IMR-90 (cell line): ENCODE data around the gene PAMR1. TPM values are rescaled to one million over a fixed set of nuclear protein-coding genes. Genes with fewer than 3 reads are reported as not detected.

Experiments used
- ATAC-seq: fragments of 200-7000 bp; cut with Tn5 transposase; 2 replicates; pipeline ENCODE4 v1.9.1; 2020; ENCODE audit warnings: low read depth, mild to moderate bottlenecking, moderate library complexity
- BruUV-seq: library from RNA; stranded (reverse); fragments of 400-500 nt; replicated peaks from 2 replicates; lab custom pipeline; 2021; lab: Mats Ljungman, UMichigan
- CTCF ChIA-PET: fragments of 300-600 bp; formaldehyde crosslinking; extraction: SDS; loops from one replicate; lab custom pipeline; 2021; ENCODE audit warnings: antibody characterized with exemption; lab: Yijun Ruan, JAX
- POLR2A ChIA-PET: fragments of 300-600 bp; sonication (Branson Sonifier 250); formaldehyde crosslinking; loops from one replicate; lab custom pipeline; 2022; ENCODE audit warnings: antibody characterized with exemption; ENCODE audit not compliant: unreplicated experiment; lab: Charles Lee
- DNase-seq: peaks from one replicate; pipeline ENCODE4 v3.0.0; 2013
- H2AFZ ChIP-seq: replicated peaks from 2 replicates; pipeline ENCODE3; 2013; ENCODE audit warnings: low read length, mild to moderate bottlenecking; ENCODE audit not compliant: poor library complexity
- H2AK5ac ChIP-seq: 2 replicates; pipeline ENCODE4 v1.6.1; 2013; ENCODE audit warnings: low read depth, low read length, inconsistent platforms
- H2AK9ac ChIP-seq: replicated peaks from 2 replicates; pipeline ENCODE3; 2013; ENCODE audit warnings: mild to moderate bottlenecking, low read depth, low read length, moderate library complexity; ENCODE audit not compliant: poor library complexity
- H2BK120ac ChIP-seq: 2 replicates; pipeline ENCODE4 v1.6.1; 2013; ENCODE audit warnings: low read depth, low read length, inconsistent platforms
- H2BK15ac ChIP-seq: 3 replicates; pipeline ENCODE4 v1.6.1; 2013; ENCODE audit warnings: low read depth, low read length, inconsistent platforms
- H2BK20ac ChIP-seq: 2 replicates; pipeline ENCODE4 v1.6.1; 2013; ENCODE audit warnings: low read depth, mild to moderate bottlenecking, inconsistent platforms, low read length, moderate library complexity
- H2BK5ac ChIP-seq: 2 replicates; pipeline ENCODE4 v1.6.1; 2013; ENCODE audit warnings: mild to moderate bottlenecking, low read depth, low read length, inconsistent platforms; ENCODE audit not compliant: poor library complexity, severe bottlenecking
- H3K14ac ChIP-seq: replicated peaks from 2 replicates; pipeline ENCODE4 v1.6.1; 2013; ENCODE audit warnings: low read depth, low read length, inconsistent platforms
- H3K18ac ChIP-seq: 2 replicates; pipeline ENCODE4 v1.6.1; 2013; ENCODE audit warnings: low read depth, low read length, control low read depth
- H3K23ac ChIP-seq: 2 replicates; pipeline ENCODE4 v1.6.1; 2013; ENCODE audit warnings: low read depth, low read length, inconsistent platforms
- H3K27ac ChIP-seq: 2 replicates; pipeline ENCODE4 v1.5.1; 2013; ENCODE audit warnings: mild to moderate bottlenecking, control low read depth, low read length; ENCODE audit not compliant: insufficient read depth
- H3K27me3 ChIP-seq: 2 replicates; pipeline ENCODE4 v1.6.1; 2013; ENCODE audit warnings: low read length; ENCODE audit not compliant: control insufficient read depth, insufficient read depth
- H3K36me3 ChIP-seq: 2 replicates; pipeline ENCODE4 v1.6.1; 2013; ENCODE audit warnings: low read length, mixed read lengths; ENCODE audit not compliant: control insufficient read depth, insufficient read depth
- H3K4ac ChIP-seq: 2 replicates; pipeline ENCODE4 v1.6.1; 2013; ENCODE audit warnings: low read depth, low read length, inconsistent platforms
- H3K4me1 ChIP-seq: 2 replicates; pipeline ENCODE4 v1.6.1; 2013; ENCODE audit warnings: low read length, mixed read lengths; ENCODE audit not compliant: control insufficient read depth, insufficient read depth
- H3K4me2 ChIP-seq: 2 replicates; pipeline ENCODE4 v1.6.1; 2013; ENCODE audit warnings: low read depth, mild to moderate bottlenecking, control low read depth, low read length, moderate library complexity
- H3K4me3 ChIP-seq: 2 replicates; pipeline ENCODE4 v1.5.1; 2013; ENCODE audit warnings: low read depth, mild to moderate bottlenecking, control low read depth, low read length, moderate library complexity; ENCODE audit not compliant: insufficient read depth
- H3K56ac ChIP-seq: 2 replicates; pipeline ENCODE4 v1.6.1; 2013; ENCODE audit warnings: low read length, inconsistent platforms; ENCODE audit not compliant: insufficient read depth; ENCODE audit errors: extremely low read depth
- H3K79me1 ChIP-seq, 2 experiments: 2 replicates each; pipeline ENCODE4 v1.6.1; 2013; ENCODE audit warnings: low read length in 2 of 2, inconsistent platforms in 1 of 2, low read depth in 1 of 2
- H3K9ac ChIP-seq: 2 replicates; pipeline ENCODE4 v1.6.1; 2013; ENCODE audit warnings: low read depth, low read length, control low read depth
- H3K9me1 ChIP-seq: 2 replicates; pipeline ENCODE4 v1.6.1; 2013; ENCODE audit warnings: low read length, inconsistent platforms; ENCODE audit not compliant: insufficient read depth
- H3K9me3 ChIP-seq: 2 replicates; pipeline ENCODE4 v1.6.1; 2013; ENCODE audit warnings: low read length; ENCODE audit not compliant: control insufficient read depth, insufficient read depth
- H4K20me1 ChIP-seq: 2 replicates; pipeline ENCODE4 v1.6.1; 2013; ENCODE audit warnings: low read length, inconsistent platforms; ENCODE audit not compliant: insufficient read depth
- H4K5ac ChIP-seq: 2 replicates; pipeline ENCODE4 v1.6.1; 2013; ENCODE audit warnings: mild to moderate bottlenecking, low read depth, low read length, control low read depth
- H4K8ac ChIP-seq, 2 experiments: 2 replicates each; pipeline ENCODE4 v1.6.1; 2013; ENCODE audit warnings: low read depth in 2 of 2, low read length in 2 of 2, control low read depth in 1 of 2, inconsistent platforms in 1 of 2
- H4K91ac ChIP-seq: 2 replicates; pipeline ENCODE4 v1.6.1; 2013; ENCODE audit warnings: low read depth, low read length, inconsistent platforms; ENCODE audit not compliant: insufficient read depth
- BHLHE40 ChIP-seq: fragments of 150-350 bp; IDR thresholded peaks from 2 replicates; pipeline ENCODE4 v1.6.1; 2016; ENCODE audit warnings: mild to moderate bottlenecking, low read depth, low read length
- CEBPB ChIP-seq: IDR thresholded peaks from 2 replicates; pipeline ENCODE4 v1.6.1; 2012; ENCODE audit warnings: low read depth, low read length, improper control_type of control experiment
- CHD1 ChIP-seq: IDR thresholded peaks from 2 replicates; pipeline ENCODE4 v1.6.1; 2012; ENCODE audit warnings: low read depth, low read length, improper control_type of control experiment
- ELK1 ChIP-seq: fragments of 150-350 bp; IDR thresholded peaks from 2 replicates; pipeline ENCODE4 v1.6.1; 2016; ENCODE audit warnings: low read depth, mild to moderate bottlenecking, low read length, moderate library complexity, borderline replicate concordance
- MAFK ChIP-seq: IDR thresholded peaks from 2 replicates; pipeline ENCODE4 v1.6.1; 2012; ENCODE audit warnings: low read depth, low read length, improper control_type of control experiment
- MAZ ChIP-seq: IDR thresholded peaks from 2 replicates; pipeline ENCODE4 v1.6.1; 2012; ENCODE audit warnings: low read depth, mild to moderate bottlenecking, low read length, improper control_type of control experiment, moderate library complexity, borderline replicate concordance
- MXI1 ChIP-seq: IDR thresholded peaks from 2 replicates; pipeline ENCODE4 v1.6.1; 2012; ENCODE audit warnings: low read depth, mild to moderate bottlenecking, low read length, moderate library complexity, borderline replicate concordance
- NFE2L2 ChIP-seq: fragments of 150-350 bp; IDR thresholded peaks from 2 replicates; pipeline ENCODE4 v1.6.1; 2016; ENCODE audit warnings: low read depth, mild to moderate bottlenecking, low read length
- POLR2A ChIP-seq: IDR thresholded peaks from 2 replicates; pipeline ENCODE4 v1.6.1; 2012; ENCODE audit warnings: mild to moderate bottlenecking, low read depth, low read length
- RAD21 ChIP-seq: IDR thresholded peaks from 2 replicates; pipeline ENCODE4 v1.6.1; 2012; ENCODE audit warnings: low read length, improper control_type of control experiment
- SMC3 ChIP-seq: fragments of 150-350 bp; IDR thresholded peaks from 2 replicates; pipeline ENCODE4 v1.6.1; 2016; ENCODE audit warnings: low read depth, mild to moderate bottlenecking, antibody characterized with exemption, low read length, moderate library complexity
- WGBS, 2 experiments: methylation state at CpG; one replicate each; pipeline versions ENCODE4 v1.1.5 to v1.1.7; 2013; ENCODE audit warnings: missing lambda C conversion rate in 2 of 2; ENCODE audit not compliant: insufficient read length in 1 of 2; ENCODE audit errors: extremely low coverage in 2 of 2; 5-methylcytosine and 5-hydroxymethylcytosine counted together
- dilution Hi-C: fragments of 300-500 bp; cut with HindIII; formaldehyde crosslinking; loops from one replicate; pipeline ENCODE4 v1.14.3; 2018; ENCODE audit warnings: low sequenced_read_pairs; ENCODE audit not compliant: unreplicated experiment
- in situ Hi-C: fragments of 300-500 bp; cut with MboI; formaldehyde crosslinking; loops from 3 replicates; pipeline ENCODE4 v1.14.3; 2019; ENCODE audit warnings: low sequenced_read_pairs, inconsistent platforms, mixed read lengths
- intact Hi-C: fragments of 100-400 bp; cut with micrococcal nuclease; formaldehyde crosslinking; loops from 2 replicates; pipeline ENCODE4 v1.10.0; 2022
- polyA plus RNA-seq, 3 experiments: library from polyadenylated mRNA; depleted of rRNA; stranded (reverse); fragments of >200 nt; gene quantifications; 2 replicates each; pipeline ENCODE4 v1.2.3, GENCODE V29; 2012; ENCODE audit warnings: low replicate concordance in 1 of 3
- total RNA-seq: library from RNA; depleted of rRNA; stranded (reverse); fragments of >200 nt; gene quantifications from 2 replicates; pipeline ENCODE4 v1.2.3, GENCODE V29; 2012
- TF ChIP-seq, protein P1 (sequence below): conservative IDR thresholded peaks from 2 replicates; pipeline ENCODE4 v1.5.1; 2012; ENCODE audit warnings: mild to moderate bottlenecking, low read depth, low read length, improper control_type of control experiment
- TF ChIP-seq, protein P2 (sequence below): fragments of 150-350 bp; IDR thresholded peaks from 2 replicates; pipeline ENCODE4 v1.6.1; 2017; ENCODE audit warnings: mild to moderate bottlenecking, antibody characterized with exemption, low read length, low read depth

The PAMR1 gene
- total and polyA plus RNA-seq, 2 of the 4 experiments (the other 2 are of a cell fraction) = 70.7 to 80.7 TPM

- peak overlapping the region; percentile 91 for H2BK120ac ChIP-seq
- POLR2A ChIA-PET = no interaction called here
- peak; percentile 13; the same call in 1 of the 2 replicates for ATAC-seq
Observed at GRCh38 chr11:35554491-35555437, 29.3 kb upstream of the PAMR1 start.

More at GRCh38 chr11:35554491-35555437, 29.3 kb upstream of the PAMR1 start:
- Histone ChIP-seq H2AK5ac (peak overlapping the region; percentile 96), H2BK15ac (peak overlapping the region; percentile 89), H3K4me2 (peak overlapping the region; percentile 34; the same call in 1 of the 2 replicates), H4K91ac (peak overlapping the region; percentile 92), H3K9ac (0 out of 2 replicates have a peak overlapping the region, but pooled peaks have one; percentile 7), H3K18ac (peak overlapping the region; percentile 91), H2BK5ac (peak overlapping the region; percentile 91), H3K4me1 (peaks cover 25% of the 10 kb centered on the region), H3K4ac (peak overlapping the region; percentile 96), H3K14ac (peak overlapping the region; percentile 93), H2AFZ (peak overlapping the region; percentile 78), H3K56ac (peak overlapping the region; percentile 40), H3K9me1 (peaks cover 16% of the 10 kb centered on the region), H3K36me3 (no peaks in the 10 kb centered on the region), H3K27ac (peak overlapping the region; percentile 76), H3K23ac (peak overlapping the region; percentile 48), H2BK20ac (peak overlapping the region; percentile 95), H3K79me1 (peaks cover 4 to 15% of the 10 kb centered on the region in 2 experiments; a peak in 2 of 4 replicates), H2AK9ac (peak overlapping the region; percentile 35), H4K8ac (peak overlapping the region; percentile 59 to 96), H4K20me1 (no peaks in the 10 kb centered on the region), H3K27me3 (no peaks in the 10 kb centered on the region), H3K9me3 (no peaks in the 10 kb centered on the region), H3K4me3 (no peak overlapping the region), H4K5ac (peak overlapping the region; percentile 90)
- peak; percentile 71 for DNase-seq
- 88% methylated on average over 1 of the region's 5 CpGs; no CpG with 5 or more reads in 1 of the 2 experiments for WGBS, 2 experiments
- intact Hi-C loops (loop anchor here (1.0 kb wide), 1 partner anchor 63 kb away; no protein-coding TSS in a partner anchor), dilution Hi-C loops (no loop called here), in situ Hi-C loops (no loop called here)
- TF ChIP-seq RAD21 (no peak; the same call in 1 of the 2 replicates), ELK1 (no peak), NFE2L2 (no peak), POLR2A (no peak), MAZ (no peak), CEBPB (peak; percentile 55), MAFK (no peak), MXI1 (no peak), CHD1 (no peak), BHLHE40 (no peak), SMC3 (no peak)
- TF ChIP-seq, protein P1, sequence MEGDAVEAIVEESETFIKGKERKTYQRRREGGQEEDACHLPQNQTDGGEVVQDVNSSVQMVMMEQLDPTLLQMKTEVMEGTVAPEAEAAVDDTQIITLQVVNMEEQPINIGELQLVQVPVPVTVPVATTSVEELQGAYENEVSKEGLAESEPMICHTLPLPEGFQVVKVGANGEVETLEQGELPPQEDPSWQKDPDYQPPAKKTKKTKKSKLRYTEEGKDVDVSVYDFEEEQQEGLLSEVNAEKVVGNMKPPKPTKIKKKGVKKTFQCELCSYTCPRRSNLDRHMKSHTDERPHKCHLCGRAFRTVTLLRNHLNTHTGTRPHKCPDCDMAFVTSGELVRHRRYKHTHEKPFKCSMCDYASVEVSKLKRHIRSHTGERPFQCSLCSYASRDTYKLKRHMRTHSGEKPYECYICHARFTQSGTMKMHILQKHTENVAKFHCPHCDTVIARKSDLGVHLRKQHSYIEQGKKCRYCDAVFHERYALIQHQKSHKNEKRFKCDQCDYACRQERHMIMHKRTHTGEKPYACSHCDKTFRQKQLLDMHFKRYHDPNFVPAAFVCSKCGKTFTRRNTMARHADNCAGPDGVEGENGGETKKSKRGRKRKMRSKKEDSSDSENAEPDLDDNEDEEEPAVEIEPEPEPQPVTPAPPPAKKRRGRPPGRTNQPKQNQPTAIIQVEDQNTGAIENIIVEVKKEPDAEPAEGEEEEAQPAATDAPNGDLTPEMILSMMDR = peak; percentile 49
- TF ChIP-seq, protein P2, sequence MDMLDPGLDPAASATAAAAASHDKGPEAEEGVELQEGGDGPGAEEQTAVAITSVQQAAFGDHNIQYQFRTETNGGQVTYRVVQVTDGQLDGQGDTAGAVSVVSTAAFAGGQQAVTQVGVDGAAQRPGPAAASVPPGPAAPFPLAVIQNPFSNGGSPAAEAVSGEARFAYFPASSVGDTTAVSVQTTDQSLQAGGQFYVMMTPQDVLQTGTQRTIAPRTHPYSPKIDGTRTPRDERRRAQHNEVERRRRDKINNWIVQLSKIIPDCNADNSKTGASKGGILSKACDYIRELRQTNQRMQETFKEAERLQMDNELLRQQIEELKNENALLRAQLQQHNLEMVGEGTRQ = no peak
- BruUV-seq = no TSS peak
- CTCF ChIA-PET = interaction anchor here (0.6 kb wide), 1 partner anchor 36 kb away, joined by 3 read pairs; no protein-coding TSS in a partner anchor
